ENCODE measurements around the gene DYDC1.
"Not testable (repeated sequence)": the region's sequence is repeated elsewhere in the genome, so short reads cannot be mapped to it uniquely, and the experiment has no call there.

Gene DYDC1

GRCh38 chr10:80356563-80356988 is at the start of gene DYDC1, which contains the start of gene DYDC2:
DYDC1 (minus strand) TSS chr10:80356755; CDS start chr10:80352601, 4,154 bp downstream.
DYDC2 (plus strand) TSS chr10:80356781; CDS start chr10:80362444, 5,663 bp downstream.
- no peak for FAIRE-seq

GRCh38 chr10:80406204-80406603 is 49.6 kb upstream of the DYDC1 start:
- no peak for FAIRE-seq

- FAIRE-seq = no peak
Measured at GRCh38 chr10:80405626-80406025, 49.1 kb upstream of the DYDC1 start.

GRCh38 chr10:80405035-80405434 is 48.5 kb upstream of the DYDC1 start:
- FAIRE-seq = no peak

- FAIRE-seq = no peak
Measured at GRCh38 chr10:80400136-80400804, 43.7 kb upstream of the DYDC1 start.

- no peak for FAIRE-seq
Measured at GRCh38 chr10:80397014-80397413, 40.5 kb upstream of the DYDC1 start.

GRCh38 chr10:80394358-80394916 is 37.9 kb upstream of the DYDC1 start:
- no peak for FAIRE-seq

GRCh38 chr10:80392250-80392649 is 35.7 kb upstream of the DYDC1 start:
- FAIRE-seq = no peak

- FAIRE-seq = no peak
Measured at GRCh38 chr10:80390740-80391139, 34.2 kb upstream of the DYDC1 start.

GRCh38 chr10:80382989-80383388 is 26.4 kb upstream of the DYDC1 start:
- no peak for FAIRE-seq

- FAIRE-seq = no peak
Measured at GRCh38 chr10:80380185-80380584, 23.6 kb upstream of the DYDC1 start.

GRCh38 chr10:80379701-80380100 is 23.1 kb upstream of the DYDC1 start:
- FAIRE-seq = no peak

GRCh38 chr10:80373502-80373901 is 16.9 kb upstream of the DYDC1 start:
- FAIRE-seq = no peak

- no peak for FAIRE-seq
Measured at GRCh38 chr10:80372675-80373074, 16.1 kb upstream of the DYDC1 start.

GRCh38 chr10:80371467-80371866 is 14.9 kb upstream of the DYDC1 start:
- FAIRE-seq = no peak

- FAIRE-seq = no peak
Measured at GRCh38 chr10:80365510-80365909, 9.0 kb upstream of the DYDC1 start.

- FAIRE-seq = no peak
Measured at GRCh38 chr10:80359644-80360043, 3.1 kb upstream of the DYDC1 start.

GRCh38 chr10:80358925-80359324 is 2.4 kb upstream of the DYDC1 start:
- FAIRE-seq = not testable (repeated sequence)

- no peak for FAIRE-seq
Measured at GRCh38 chr10:80357851-80358125, 1.2 kb upstream of the DYDC1 start.

- no peak for FAIRE-seq
Measured at GRCh38 chr10:80356989-80357850, 665 bp upstream of the DYDC1 start.

- FAIRE-seq = no peak
Measured at GRCh38 chr10:80351220-80351619, 5.3 kb downstream of the DYDC1 start.

- no peak for FAIRE-seq
Measured at GRCh38 chr10:80350251-80350650, 6.3 kb downstream of the DYDC1 start.

- FAIRE-seq = no peak
Measured at GRCh38 chr10:80344912-80345311, 11.6 kb downstream of the DYDC1 start.

GRCh38 chr10:80344276-80344675 is 12.3 kb downstream of the DYDC1 start:
- FAIRE-seq = no peak
